OCI-LY3 (cell line): Measurements from ENCODE around the gene TSHR.

Experiments used
- H2AFZ ChIP-seq: fragments of 200-600, 300-600 bp; shearing (Covaris generic); 2 replicates; pipeline ENCODE4 v1.6.0; 2014; ENCODE audit warnings: antibody characterized with exemption, low read depth, low read length
- H3K27ac ChIP-seq: fragments of 200-600, 300-600 bp; sonication (generic); 2 replicates; pipeline ENCODE4 v1.5.1; 2014; ENCODE audit warnings: mild to moderate bottlenecking, low read length, moderate library complexity, mixed read lengths
- H3K27me3 ChIP-seq: fragments of 200-600, 300-600 bp; sonication (generic); 2 replicates; pipeline ENCODE4 v1.6.1; 2014; ENCODE audit warnings: low read depth, low read length, mixed read lengths
- H3K36me3 ChIP-seq: fragments of 200-600, 300-600 bp; sonication (generic); replicated peaks from 2 replicates; pipeline ENCODE3; 2014; ENCODE audit warnings: low read depth, low read length, mixed read lengths
- H3K4me1 ChIP-seq: fragments of 300-600, 200-600 bp; sonication (generic); 2 replicates; pipeline ENCODE4 v1.6.1; 2014; ENCODE audit warnings: low read length, mixed read lengths
- H3K4me2 ChIP-seq: fragments of 200-600, 300-600 bp; sonication (generic); 2 replicates; pipeline ENCODE4 v1.6.1; 2014; ENCODE audit warnings: low read length, mixed read lengths
- H3K4me3 ChIP-seq: fragments of 300-600, 200-600 bp; sonication (generic); 2 replicates; pipeline ENCODE4 v1.5.1; 2014; ENCODE audit warnings: antibody characterized with exemption, mild to moderate bottlenecking, low read length, moderate library complexity
- H3K79me2 ChIP-seq: fragments of 300-600, 200-600 bp; shearing (Covaris generic); 2 replicates; pipeline ENCODE4 v1.6.1; 2014; ENCODE audit warnings: mild to moderate bottlenecking, low read length, mixed read lengths
- H3K9ac ChIP-seq: fragments of 300-600, 200-600 bp; shearing (Covaris generic); 2 replicates; pipeline ENCODE4 v1.6.0; 2014; ENCODE audit warnings: mild to moderate bottlenecking, low read length, moderate library complexity
- H3K9me3 ChIP-seq: fragments of 200-600, 300-600 bp; shearing (Covaris generic); 2 replicates; pipeline ENCODE4 v1.6.1; 2014; ENCODE audit warnings: low read length, mixed read lengths; ENCODE audit not compliant: insufficient read depth
- H4K20me1 ChIP-seq: fragments of 200-600, 300-600 bp; sonication (generic); 2 replicates; pipeline ENCODE4 v1.6.1; 2016; ENCODE audit warnings: low read length, mixed read lengths; ENCODE audit not compliant: insufficient read depth
- EZH2phosphoT487 ChIP-seq: fragments of 200-600 bp; shearing (Covaris generic); IDR thresholded peaks from 2 replicates; pipeline ENCODE4 v1.6.1; 2018; ENCODE audit warnings: antibody characterized with exemption, mixed run types, low read depth
- TF ChIP-seq, protein P1 (sequence below): fragments of 200-600, 300-600 bp; sonication (generic); IDR thresholded peaks from 2 replicates; pipeline ENCODE4 v1.5.1; 2014; ENCODE audit warnings: antibody characterized with exemption, low read length, low read depth

The TSHR gene

DNA sequence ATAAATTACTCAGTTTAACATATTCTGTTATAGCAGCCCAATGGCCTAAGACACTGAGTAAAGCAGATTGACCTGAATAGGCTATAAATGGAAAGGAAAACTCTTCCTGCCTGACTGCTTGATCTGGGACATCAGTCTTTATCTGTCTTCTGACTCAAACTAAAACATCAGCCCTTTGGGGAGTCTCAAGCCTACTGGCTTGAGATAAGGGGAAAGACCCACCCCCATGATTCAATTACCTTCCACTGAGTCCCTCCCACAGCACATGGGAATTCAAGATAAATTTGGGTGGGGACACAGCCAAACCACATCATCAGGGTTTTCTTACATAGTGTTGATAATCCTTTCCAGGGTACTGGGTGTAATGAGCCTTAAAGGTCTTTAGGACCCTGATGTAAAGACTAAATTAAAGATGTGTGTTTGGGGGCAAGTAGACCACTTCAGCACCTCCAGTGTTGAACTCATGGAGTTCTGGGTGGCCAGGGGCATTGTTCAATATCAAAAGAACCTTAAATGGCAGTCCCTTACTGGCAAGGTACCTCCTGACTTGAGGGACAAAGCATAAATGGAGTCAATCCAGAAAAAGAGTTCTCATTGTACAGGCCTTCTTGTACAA, 67.8 kb downstream of the TSHR start:
- Histone ChIP-seq H3K4me2 (no peak overlapping the region), H3K36me3 (no peaks in the 10 kb centered on the region), H3K27me3 (no peaks in the 10 kb centered on the region), H3K9me3 (no peaks in the 10 kb centered on the region), H3K4me3 (no peak overlapping the region), H3K9ac (no peak overlapping the region), H3K79me2 (no peaks in the 10 kb centered on the region), H2AFZ (no peak overlapping the region), H3K4me1 (peaks cover 14% of the 10 kb centered on the region), H4K20me1 (no peaks in the 10 kb centered on the region), H3K27ac (no peak overlapping the region)
- TF ChIP-seq, protein P1, sequence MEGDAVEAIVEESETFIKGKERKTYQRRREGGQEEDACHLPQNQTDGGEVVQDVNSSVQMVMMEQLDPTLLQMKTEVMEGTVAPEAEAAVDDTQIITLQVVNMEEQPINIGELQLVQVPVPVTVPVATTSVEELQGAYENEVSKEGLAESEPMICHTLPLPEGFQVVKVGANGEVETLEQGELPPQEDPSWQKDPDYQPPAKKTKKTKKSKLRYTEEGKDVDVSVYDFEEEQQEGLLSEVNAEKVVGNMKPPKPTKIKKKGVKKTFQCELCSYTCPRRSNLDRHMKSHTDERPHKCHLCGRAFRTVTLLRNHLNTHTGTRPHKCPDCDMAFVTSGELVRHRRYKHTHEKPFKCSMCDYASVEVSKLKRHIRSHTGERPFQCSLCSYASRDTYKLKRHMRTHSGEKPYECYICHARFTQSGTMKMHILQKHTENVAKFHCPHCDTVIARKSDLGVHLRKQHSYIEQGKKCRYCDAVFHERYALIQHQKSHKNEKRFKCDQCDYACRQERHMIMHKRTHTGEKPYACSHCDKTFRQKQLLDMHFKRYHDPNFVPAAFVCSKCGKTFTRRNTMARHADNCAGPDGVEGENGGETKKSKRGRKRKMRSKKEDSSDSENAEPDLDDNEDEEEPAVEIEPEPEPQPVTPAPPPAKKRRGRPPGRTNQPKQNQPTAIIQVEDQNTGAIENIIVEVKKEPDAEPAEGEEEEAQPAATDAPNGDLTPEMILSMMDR = no peak
- TF ChIP-seq EZH2phosphoT487 = no peak

DNA sequence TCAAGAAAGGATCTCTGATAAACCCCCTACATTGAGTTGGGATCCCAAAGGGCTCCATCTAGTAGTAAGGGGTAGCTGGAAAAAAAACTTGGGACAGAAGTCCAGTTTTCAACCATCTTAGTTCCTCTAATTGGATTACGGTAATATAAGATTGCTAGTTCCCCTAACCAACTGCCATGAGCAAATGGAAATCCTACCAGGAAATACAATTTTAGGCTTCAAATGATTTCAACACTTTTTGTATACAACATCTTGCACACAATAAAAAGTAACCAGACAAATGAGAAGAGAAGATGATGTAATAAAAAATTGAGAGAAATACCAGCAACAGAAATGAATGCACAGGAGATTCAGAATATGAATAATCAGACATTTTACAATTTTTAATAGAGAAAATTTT, 73.0 kb downstream of the TSHR start:
- H3K4me2 ChIP-seq = no peak overlapping the region
- H3K9ac ChIP-seq = no peak overlapping the region
- no peaks in the 10 kb centered on the region for H3K36me3 ChIP-seq
- no peaks in the 10 kb centered on the region for H4K20me1 ChIP-seq
- no peak overlapping the region for H2AFZ ChIP-seq
- no peak for TF ChIP-seq EZH2phosphoT487
- TF ChIP-seq, protein P1 = no peak
- H3K79me2 ChIP-seq = no peaks in the 10 kb centered on the region
- no peaks in the 10 kb centered on the region for H3K27me3 ChIP-seq
- H3K27ac ChIP-seq = no peak overlapping the region
- no peaks in the 10 kb centered on the region for H3K9me3 ChIP-seq
- H3K4me3 ChIP-seq = no peak overlapping the region
- no peaks in the 10 kb centered on the region for H3K4me1 ChIP-seq

DNA sequence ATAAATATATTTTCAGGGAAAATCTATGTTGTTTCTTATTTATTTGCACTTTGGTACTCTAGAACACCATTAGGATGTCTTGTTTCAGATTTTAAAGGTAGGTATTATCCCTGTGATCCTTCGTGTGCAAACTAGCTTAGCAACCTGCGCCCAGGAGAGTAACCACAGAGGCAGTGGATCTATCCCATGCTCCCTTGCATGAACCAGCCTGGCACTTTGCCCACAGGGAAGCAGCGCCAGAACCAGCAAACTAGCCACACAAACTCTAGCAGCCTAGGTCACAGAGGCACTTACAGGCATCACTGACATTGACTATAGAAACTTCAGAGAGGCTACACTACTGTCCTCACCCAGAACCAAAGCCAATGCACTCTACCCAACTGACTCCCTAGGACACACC, 76.1 kb downstream of the TSHR start:
- Histone ChIP-seq H3K27ac (no peak overlapping the region), H3K27me3 (no peaks in the 10 kb centered on the region)
- TF ChIP-seq, protein P1 = no peak
- no peak for TF ChIP-seq EZH2phosphoT487

DNA sequence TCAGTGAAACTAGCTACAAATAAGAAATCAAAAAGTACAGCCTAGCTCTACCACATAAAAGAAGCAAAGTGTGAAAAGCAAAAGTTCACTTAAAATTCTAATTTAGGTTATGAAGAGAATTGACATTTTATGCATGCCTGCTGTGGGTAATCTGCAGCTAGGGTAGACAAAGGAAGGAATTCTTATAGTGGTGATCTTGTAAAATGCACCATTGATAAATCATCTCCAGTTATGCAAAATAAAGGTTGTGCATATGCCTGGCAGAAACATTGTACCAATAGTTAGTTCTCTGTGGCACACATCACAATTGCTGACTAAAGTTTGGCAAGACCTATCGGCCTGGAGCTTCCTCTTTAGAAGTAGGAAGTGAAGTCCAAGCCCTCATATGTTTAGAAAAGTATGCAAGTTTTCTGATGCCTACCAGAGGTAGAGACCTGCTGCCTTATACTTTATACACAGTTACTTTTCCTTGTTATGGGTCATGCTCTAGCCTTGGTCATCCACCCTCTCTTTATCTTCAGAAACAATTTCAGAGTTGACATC, 78.3 kb downstream of the TSHR start:
- H2AFZ ChIP-seq = no peak overlapping the region

More for the DNA sequence above, 76.1 kb downstream of the TSHR start:
- Histone ChIP-seq H3K79me2 (no peaks in the 10 kb centered on the region), H2AFZ (no peak overlapping the region), H3K9me3 (no peaks in the 10 kb centered on the region), H4K20me1 (no peaks in the 10 kb centered on the region), H3K36me3 (no peaks in the 10 kb centered on the region), H3K9ac (no peak overlapping the region), H3K4me3 (no peak overlapping the region), H3K4me1 (no peaks in the 10 kb centered on the region), H3K4me2 (no peak overlapping the region)

More for the DNA sequence above, 78.3 kb downstream of the TSHR start:
- Histone ChIP-seq H3K36me3 (no peaks in the 10 kb centered on the region), H3K79me2 (no peaks in the 10 kb centered on the region), H3K9ac (no peak overlapping the region), H3K27ac (no peak overlapping the region), H3K9me3 (no peaks in the 10 kb centered on the region), H3K27me3 (no peaks in the 10 kb centered on the region), H3K4me3 (no peak overlapping the region), H4K20me1 (no peaks in the 10 kb centered on the region), H3K4me1 (no peaks in the 10 kb centered on the region), H3K4me2 (no peak overlapping the region)
- TF ChIP-seq EZH2phosphoT487 = no peak
- TF ChIP-seq, protein P1 = no peak
